IMR-90 (cell line): Measurements from ENCODE around the gene CEP295NL. TPM values are rescaled to one million over a fixed set of nuclear protein-coding genes. Genes with fewer than 3 reads are reported as not detected.

Source experiments
- ATAC-seq: fragments of 200-7000 bp; cut with Tn5 transposase; 2 replicates; pipeline ENCODE4 v1.9.1; 2020; ENCODE audit warnings: low read depth, mild to moderate bottlenecking, moderate library complexity
- BruUV-seq: library from RNA; stranded (reverse); fragments of 400-500 nt; replicated peaks from 2 replicates; lab custom pipeline; 2021; lab: Mats Ljungman, UMichigan
- CTCF ChIA-PET: fragments of 300-600 bp; formaldehyde crosslinking; extraction: SDS; loops from one replicate; lab custom pipeline; 2021; ENCODE audit warnings: antibody characterized with exemption; lab: Yijun Ruan, JAX
- POLR2A ChIA-PET: fragments of 300-600 bp; sonication (Branson Sonifier 250); formaldehyde crosslinking; loops from one replicate; lab custom pipeline; 2022; ENCODE audit warnings: antibody characterized with exemption; ENCODE audit not compliant: unreplicated experiment; lab: Charles Lee
- DNase-seq: peaks from one replicate; pipeline ENCODE4 v3.0.0; 2013
- H2AFZ ChIP-seq: replicated peaks from 2 replicates; pipeline ENCODE3; 2013; ENCODE audit warnings: low read length, mild to moderate bottlenecking; ENCODE audit not compliant: poor library complexity
- H2AK5ac ChIP-seq: 2 replicates; pipeline ENCODE4 v1.6.1; 2013; ENCODE audit warnings: low read depth, low read length, inconsistent platforms
- H2AK9ac ChIP-seq: replicated peaks from 2 replicates; pipeline ENCODE3; 2013; ENCODE audit warnings: mild to moderate bottlenecking, low read depth, low read length, moderate library complexity; ENCODE audit not compliant: poor library complexity
- H2BK120ac ChIP-seq: 2 replicates; pipeline ENCODE4 v1.6.1; 2013; ENCODE audit warnings: low read depth, low read length, inconsistent platforms
- H2BK15ac ChIP-seq: 3 replicates; pipeline ENCODE4 v1.6.1; 2013; ENCODE audit warnings: low read depth, low read length, inconsistent platforms
- H2BK20ac ChIP-seq: 2 replicates; pipeline ENCODE4 v1.6.1; 2013; ENCODE audit warnings: low read depth, mild to moderate bottlenecking, inconsistent platforms, low read length, moderate library complexity
- H2BK5ac ChIP-seq: 2 replicates; pipeline ENCODE4 v1.6.1; 2013; ENCODE audit warnings: mild to moderate bottlenecking, low read depth, low read length, inconsistent platforms; ENCODE audit not compliant: poor library complexity, severe bottlenecking
- H3K14ac ChIP-seq: replicated peaks from 2 replicates; pipeline ENCODE4 v1.6.1; 2013; ENCODE audit warnings: low read depth, low read length, inconsistent platforms
- H3K18ac ChIP-seq: 2 replicates; pipeline ENCODE4 v1.6.1; 2013; ENCODE audit warnings: low read depth, low read length, control low read depth
- H3K23ac ChIP-seq: 2 replicates; pipeline ENCODE4 v1.6.1; 2013; ENCODE audit warnings: low read depth, low read length, inconsistent platforms
- H3K27ac ChIP-seq: 2 replicates; pipeline ENCODE4 v1.5.1; 2013; ENCODE audit warnings: mild to moderate bottlenecking, control low read depth, low read length; ENCODE audit not compliant: insufficient read depth
- H3K27me3 ChIP-seq: 2 replicates; pipeline ENCODE4 v1.6.1; 2013; ENCODE audit warnings: low read length; ENCODE audit not compliant: control insufficient read depth, insufficient read depth
- H3K36me3 ChIP-seq: 2 replicates; pipeline ENCODE4 v1.6.1; 2013; ENCODE audit warnings: low read length, mixed read lengths; ENCODE audit not compliant: control insufficient read depth, insufficient read depth
- H3K4ac ChIP-seq: 2 replicates; pipeline ENCODE4 v1.6.1; 2013; ENCODE audit warnings: low read depth, low read length, inconsistent platforms
- H3K4me1 ChIP-seq: 2 replicates; pipeline ENCODE4 v1.6.1; 2013; ENCODE audit warnings: low read length, mixed read lengths; ENCODE audit not compliant: control insufficient read depth, insufficient read depth
- H3K4me2 ChIP-seq: 2 replicates; pipeline ENCODE4 v1.6.1; 2013; ENCODE audit warnings: low read depth, mild to moderate bottlenecking, control low read depth, low read length, moderate library complexity
- H3K4me3 ChIP-seq: 2 replicates; pipeline ENCODE4 v1.5.1; 2013; ENCODE audit warnings: low read depth, mild to moderate bottlenecking, control low read depth, low read length, moderate library complexity; ENCODE audit not compliant: insufficient read depth
- H3K56ac ChIP-seq: 2 replicates; pipeline ENCODE4 v1.6.1; 2013; ENCODE audit warnings: low read length, inconsistent platforms; ENCODE audit not compliant: insufficient read depth; ENCODE audit errors: extremely low read depth
- H3K79me1 ChIP-seq, 2 experiments: 2 replicates each; pipeline ENCODE4 v1.6.1; 2013; ENCODE audit warnings: low read length in 2 of 2, inconsistent platforms in 1 of 2, low read depth in 1 of 2
- H3K9ac ChIP-seq: 2 replicates; pipeline ENCODE4 v1.6.1; 2013; ENCODE audit warnings: low read depth, low read length, control low read depth
- H3K9me1 ChIP-seq: 2 replicates; pipeline ENCODE4 v1.6.1; 2013; ENCODE audit warnings: low read length, inconsistent platforms; ENCODE audit not compliant: insufficient read depth
- H3K9me3 ChIP-seq: 2 replicates; pipeline ENCODE4 v1.6.1; 2013; ENCODE audit warnings: low read length; ENCODE audit not compliant: control insufficient read depth, insufficient read depth
- H4K20me1 ChIP-seq: 2 replicates; pipeline ENCODE4 v1.6.1; 2013; ENCODE audit warnings: low read length, inconsistent platforms; ENCODE audit not compliant: insufficient read depth
- H4K5ac ChIP-seq: 2 replicates; pipeline ENCODE4 v1.6.1; 2013; ENCODE audit warnings: mild to moderate bottlenecking, low read depth, low read length, control low read depth
- H4K8ac ChIP-seq, 2 experiments: 2 replicates each; pipeline ENCODE4 v1.6.1; 2013; ENCODE audit warnings: low read depth in 2 of 2, low read length in 2 of 2, control low read depth in 1 of 2, inconsistent platforms in 1 of 2
- H4K91ac ChIP-seq: 2 replicates; pipeline ENCODE4 v1.6.1; 2013; ENCODE audit warnings: low read depth, low read length, inconsistent platforms; ENCODE audit not compliant: insufficient read depth
- BHLHE40 ChIP-seq: fragments of 150-350 bp; IDR thresholded peaks from 2 replicates; pipeline ENCODE4 v1.6.1; 2016; ENCODE audit warnings: mild to moderate bottlenecking, low read depth, low read length
- CEBPB ChIP-seq: IDR thresholded peaks from 2 replicates; pipeline ENCODE4 v1.6.1; 2012; ENCODE audit warnings: low read depth, low read length, improper control_type of control experiment
- CHD1 ChIP-seq: IDR thresholded peaks from 2 replicates; pipeline ENCODE4 v1.6.1; 2012; ENCODE audit warnings: low read depth, low read length, improper control_type of control experiment
- CTCF ChIP-seq: conservative IDR thresholded peaks from 2 replicates; pipeline ENCODE4 v1.5.1; 2012; ENCODE audit warnings: mild to moderate bottlenecking, low read depth, low read length, improper control_type of control experiment
- ELK1 ChIP-seq: fragments of 150-350 bp; IDR thresholded peaks from 2 replicates; pipeline ENCODE4 v1.6.1; 2016; ENCODE audit warnings: low read depth, mild to moderate bottlenecking, low read length, moderate library complexity, borderline replicate concordance
- FOS ChIP-seq: fragments of 150-350 bp; IDR thresholded peaks from 2 replicates; pipeline ENCODE4 v1.6.1; 2016; ENCODE audit warnings: low read depth, low read length
- MAFK ChIP-seq: IDR thresholded peaks from 2 replicates; pipeline ENCODE4 v1.6.1; 2012; ENCODE audit warnings: low read depth, low read length, improper control_type of control experiment
- MAZ ChIP-seq: IDR thresholded peaks from 2 replicates; pipeline ENCODE4 v1.6.1; 2012; ENCODE audit warnings: low read depth, mild to moderate bottlenecking, low read length, improper control_type of control experiment, moderate library complexity, borderline replicate concordance
- NFE2L2 ChIP-seq: fragments of 150-350 bp; IDR thresholded peaks from 2 replicates; pipeline ENCODE4 v1.6.1; 2016; ENCODE audit warnings: low read depth, mild to moderate bottlenecking, low read length
- POLR2A ChIP-seq: IDR thresholded peaks from 2 replicates; pipeline ENCODE4 v1.6.1; 2012; ENCODE audit warnings: mild to moderate bottlenecking, low read depth, low read length
- RAD21 ChIP-seq: IDR thresholded peaks from 2 replicates; pipeline ENCODE4 v1.6.1; 2012; ENCODE audit warnings: low read length, improper control_type of control experiment
- RCOR1 ChIP-seq: IDR thresholded peaks from 2 replicates; pipeline ENCODE4 v1.6.1; 2012; ENCODE audit warnings: mild to moderate bottlenecking, low read length, improper control_type of control experiment; ENCODE audit not compliant: insufficient replicate concordance
- RFX5 ChIP-seq: IDR thresholded peaks from 2 replicates; pipeline ENCODE4 v1.8.0; 2012; ENCODE audit warnings: low read depth, mild to moderate bottlenecking, low read length, moderate library complexity
- SMC3 ChIP-seq: fragments of 150-350 bp; IDR thresholded peaks from 2 replicates; pipeline ENCODE4 v1.6.1; 2016; ENCODE audit warnings: low read depth, mild to moderate bottlenecking, antibody characterized with exemption, low read length, moderate library complexity
- USF2 ChIP-seq: fragments of 150-350 bp; IDR thresholded peaks from 2 replicates; pipeline ENCODE4 v1.6.1; 2017; ENCODE audit warnings: mild to moderate bottlenecking, antibody characterized with exemption, low read length, low read depth
- WGBS, 2 experiments: methylation state at CpG; one replicate each; pipeline versions ENCODE4 v1.1.5 to v1.1.7; 2013; ENCODE audit warnings: missing lambda C conversion rate in 2 of 2; ENCODE audit not compliant: insufficient read length in 1 of 2; ENCODE audit errors: extremely low coverage in 2 of 2; 5-methylcytosine and 5-hydroxymethylcytosine counted together
- dilution Hi-C: fragments of 300-500 bp; cut with HindIII; formaldehyde crosslinking; loops from one replicate; pipeline ENCODE4 v1.14.3; 2018; ENCODE audit warnings: low sequenced_read_pairs; ENCODE audit not compliant: unreplicated experiment
- in situ Hi-C: fragments of 300-500 bp; cut with MboI; formaldehyde crosslinking; loops from 3 replicates; pipeline ENCODE4 v1.14.3; 2019; ENCODE audit warnings: low sequenced_read_pairs, inconsistent platforms, mixed read lengths
- intact Hi-C: fragments of 100-400 bp; cut with micrococcal nuclease; formaldehyde crosslinking; loops from 2 replicates; pipeline ENCODE4 v1.10.0; 2022
- polyA plus RNA-seq, 3 experiments: library from polyadenylated mRNA; depleted of rRNA; stranded (reverse); fragments of >200 nt; gene quantifications; 2 replicates each; pipeline ENCODE4 v1.2.3, GENCODE V29; 2012; ENCODE audit warnings: low replicate concordance in 1 of 3
- total RNA-seq: library from RNA; depleted of rRNA; stranded (reverse); fragments of >200 nt; gene quantifications from 2 replicates; pipeline ENCODE4 v1.2.3, GENCODE V29; 2012

Gene CEP295NL
- total and polyA plus RNA-seq, 2 of the 4 experiments (the other 2 are of a cell fraction), result 0.31 to 0.72 TPM

- H2AK9ac ChIP-seq, result no peak overlapping the region
- DNase-seq (no peak), ATAC-seq (no peak)
- in situ Hi-C loops, result no loop called here
- peaks cover 43% of the 10 kb centered on the region for H3K9me1 ChIP-seq
- H3K4me2 ChIP-seq, result no peak overlapping the region
- no peak overlapping the region for H3K56ac ChIP-seq
- no peak overlapping the region for H2BK15ac ChIP-seq
- no peak overlapping the region for H2AFZ ChIP-seq
- no peak overlapping the region for H3K4me3 ChIP-seq
- peaks cover 41% of the 10 kb centered on the region for H3K36me3 ChIP-seq
- dilution Hi-C loops, result no loop called here
- intact Hi-C loops, result no loop called here
- no TSS peak for BruUV-seq
- ChIA-PET CTCF (no interaction called here), POLR2A (no interaction called here)
- H4K91ac ChIP-seq, result no peak overlapping the region
- no peak overlapping the region for H2AK5ac ChIP-seq
- 100% methylated on average over 5 of the region's 10 CpGs; no CpG with 5 or more reads in 1 of the 2 experiments for WGBS, 2 experiments
- peaks cover 29 to 88% of the 10 kb centered on the region in 2 experiments for H3K79me1 ChIP-seq
- no peak overlapping the region for H2BK20ac ChIP-seq
- peaks cover 21% of the 10 kb centered on the region for H3K4me1 ChIP-seq
- no peak overlapping the region for H2BK5ac ChIP-seq
- no peak overlapping the region for H2BK120ac ChIP-seq
- H3K14ac ChIP-seq, result no peak overlapping the region
- no peaks in the 10 kb centered on the region for H3K9me3 ChIP-seq
- H4K20me1 ChIP-seq, result peaks cover 94% of the 10 kb centered on the region
- no peak overlapping the region for H3K27ac ChIP-seq
- H4K8ac ChIP-seq, result no peak overlapping the region
- H3K18ac ChIP-seq, result no peak overlapping the region
- no peak overlapping the region for H3K23ac ChIP-seq
- H3K9ac ChIP-seq, result no peak overlapping the region
- no peaks in the 10 kb centered on the region for H3K27me3 ChIP-seq
- H4K5ac ChIP-seq, result no peak overlapping the region
- no peak for TF ChIP-seq CTCF
- no peak for TF ChIP-seq RAD21
- TF ChIP-seq MAZ, result no peak
- no peak for TF ChIP-seq RCOR1
- no peak for TF ChIP-seq POLR2A
- no peak for TF ChIP-seq NFE2L2
- TF ChIP-seq MAFK, result no peak
- no peak for TF ChIP-seq USF2
- TF ChIP-seq RFX5, result no peak
- TF ChIP-seq CEBPB, result no peak
- TF ChIP-seq ELK1, result no peak
- TF ChIP-seq FOS, result no peak
- TF ChIP-seq BHLHE40, result no peak
- TF ChIP-seq CHD1, result no peak
- no peak for TF ChIP-seq SMC3
- no peak overlapping the region for H3K4ac ChIP-seq
Observed at GRCh38 chr17:78901806-78902205, 1.2 kb downstream of the CEP295NL start.
